GM12872 (cell line): ENCODE measurements around the gene BMP7.

Source experiments
- CTCF ChIP-seq: IDR thresholded peaks from 3 replicates; pipeline ENCODE4 v1.5.1; 2011; ENCODE audit warnings: low read depth, mild to moderate bottlenecking, low read length, moderate library complexity; ENCODE audit not compliant: insufficient read depth

BMP7 gene

GRCh38 chr20:57219071-57219677 lies 47.3 kb downstream of the BMP7 start:
- no peak for TF ChIP-seq CTCF

GRCh38 chr20:57218489-57218888 lies 48.0 kb downstream of the BMP7 start:
- no peak for TF ChIP-seq CTCF

GRCh38 chr20:57217802-57218201 lies 48.6 kb downstream of the BMP7 start:
- no peak for TF ChIP-seq CTCF

GRCh38 chr20:57216669-57217068 lies 49.8 kb downstream of the BMP7 start:
- no peak for TF ChIP-seq CTCF

- TF ChIP-seq CTCF = no peak
Observed at GRCh38 chr20:57215826-57216471, 50.5 kb downstream of the BMP7 start.

- TF ChIP-seq CTCF = no peak
Observed at GRCh38 chr20:57215426-57215825, 51.0 kb downstream of the BMP7 start.

- TF ChIP-seq CTCF = no peak
Observed at GRCh38 chr20:57214948-57215347, 51.5 kb downstream of the BMP7 start.
